GM12872 (cell line): Measurements from ENCODE around the gene SLC6A6.

Experiments
- TF ChIP-seq, protein P1 (sequence below): IDR thresholded peaks from 3 replicates; pipeline ENCODE4 v1.5.1; 2011; ENCODE audit warnings: low read depth, mild to moderate bottlenecking, low read length, moderate library complexity; ENCODE audit not compliant: insufficient read depth

Gene SLC6A6

DNA sequence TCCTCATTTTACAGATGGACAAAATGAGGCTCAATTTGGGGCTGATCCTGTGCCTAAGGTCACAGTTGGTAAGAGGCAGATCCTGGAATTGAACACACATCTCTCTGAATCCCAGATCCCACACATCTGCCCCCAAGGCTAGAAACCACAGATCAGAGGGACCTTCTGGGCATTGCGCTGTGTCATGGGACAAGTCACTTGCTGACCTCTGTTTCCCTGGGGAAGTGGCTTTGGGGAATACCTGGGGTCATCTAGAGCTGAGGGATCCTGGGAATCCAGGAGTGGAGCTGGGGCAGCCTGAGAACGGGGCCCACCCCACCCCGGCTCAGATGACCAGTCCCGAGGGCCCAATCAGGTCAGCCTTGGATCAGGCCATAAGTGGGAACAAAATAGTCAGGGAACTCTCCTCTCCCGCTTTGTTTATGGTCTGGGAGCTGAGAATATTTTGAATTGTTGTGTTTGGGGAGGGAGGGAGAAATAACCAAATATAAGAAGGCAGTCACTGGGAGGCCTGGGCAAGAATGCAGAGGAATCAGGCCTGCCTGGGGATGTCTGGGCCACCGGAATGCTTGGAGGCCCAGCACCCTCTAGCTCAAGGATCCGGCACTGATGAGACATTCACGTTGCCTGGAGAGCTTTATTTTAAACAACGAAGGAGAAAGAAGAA is 8.8 kb upstream of the SLC6A6 start:
- TF ChIP-seq, protein P1, sequence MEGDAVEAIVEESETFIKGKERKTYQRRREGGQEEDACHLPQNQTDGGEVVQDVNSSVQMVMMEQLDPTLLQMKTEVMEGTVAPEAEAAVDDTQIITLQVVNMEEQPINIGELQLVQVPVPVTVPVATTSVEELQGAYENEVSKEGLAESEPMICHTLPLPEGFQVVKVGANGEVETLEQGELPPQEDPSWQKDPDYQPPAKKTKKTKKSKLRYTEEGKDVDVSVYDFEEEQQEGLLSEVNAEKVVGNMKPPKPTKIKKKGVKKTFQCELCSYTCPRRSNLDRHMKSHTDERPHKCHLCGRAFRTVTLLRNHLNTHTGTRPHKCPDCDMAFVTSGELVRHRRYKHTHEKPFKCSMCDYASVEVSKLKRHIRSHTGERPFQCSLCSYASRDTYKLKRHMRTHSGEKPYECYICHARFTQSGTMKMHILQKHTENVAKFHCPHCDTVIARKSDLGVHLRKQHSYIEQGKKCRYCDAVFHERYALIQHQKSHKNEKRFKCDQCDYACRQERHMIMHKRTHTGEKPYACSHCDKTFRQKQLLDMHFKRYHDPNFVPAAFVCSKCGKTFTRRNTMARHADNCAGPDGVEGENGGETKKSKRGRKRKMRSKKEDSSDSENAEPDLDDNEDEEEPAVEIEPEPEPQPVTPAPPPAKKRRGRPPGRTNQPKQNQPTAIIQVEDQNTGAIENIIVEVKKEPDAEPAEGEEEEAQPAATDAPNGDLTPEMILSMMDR, result no peak

DNA sequence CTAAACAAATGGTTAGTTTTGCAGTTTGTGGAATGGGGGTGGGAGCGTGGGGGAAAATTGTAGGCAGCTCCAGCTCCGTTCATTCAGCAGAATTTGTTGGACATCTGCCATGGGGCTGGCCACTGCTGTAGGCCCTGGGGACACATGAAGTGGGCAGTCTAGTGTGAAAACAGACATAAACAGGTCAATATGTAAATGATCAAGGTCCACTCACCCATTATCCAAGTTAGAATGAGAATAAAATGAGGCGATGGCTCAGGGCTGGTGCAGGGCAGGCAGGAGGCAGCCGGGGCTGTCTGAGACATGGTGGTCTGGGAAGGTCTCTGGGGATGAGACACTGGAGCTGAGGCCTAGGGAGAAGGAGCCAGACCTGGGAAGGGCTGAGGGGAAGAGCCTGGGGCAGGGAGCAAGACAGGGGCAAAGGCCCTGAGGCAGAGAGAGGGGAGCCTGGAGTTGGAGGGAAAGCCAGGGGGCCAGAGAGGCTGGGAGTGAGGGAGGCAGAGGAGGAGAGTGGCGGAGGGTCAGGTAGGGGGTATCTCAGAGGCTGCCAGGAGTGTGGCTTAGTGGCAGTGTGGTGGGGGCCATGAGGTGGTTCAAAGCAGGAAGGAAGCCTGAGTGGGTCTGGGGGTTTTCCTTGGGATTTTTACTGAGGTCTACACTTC is 6.2 kb upstream of the SLC6A6 start:
- TF ChIP-seq, protein P1, result no peak

DNA sequence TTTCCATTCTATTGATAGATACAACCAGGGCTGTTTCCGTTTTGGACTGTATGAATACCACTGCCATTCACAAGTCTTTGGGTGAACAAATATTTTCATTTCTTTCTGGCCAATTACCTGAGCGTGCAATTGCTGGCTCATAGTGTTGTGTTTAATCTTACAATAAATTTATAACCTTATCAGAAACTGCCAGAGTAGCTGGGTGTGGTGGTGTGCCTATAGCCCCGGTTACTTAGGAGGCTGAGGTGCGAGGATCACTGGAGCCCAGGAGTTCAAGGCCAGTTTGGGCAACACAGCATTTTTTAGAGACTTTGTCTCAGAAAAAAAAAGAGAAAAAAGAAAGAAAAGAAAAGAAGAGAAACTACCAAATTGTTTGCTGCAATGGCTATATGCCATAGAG is 5.4 kb upstream of the SLC6A6 start:
- TF ChIP-seq, protein P1, result no peak

DNA sequence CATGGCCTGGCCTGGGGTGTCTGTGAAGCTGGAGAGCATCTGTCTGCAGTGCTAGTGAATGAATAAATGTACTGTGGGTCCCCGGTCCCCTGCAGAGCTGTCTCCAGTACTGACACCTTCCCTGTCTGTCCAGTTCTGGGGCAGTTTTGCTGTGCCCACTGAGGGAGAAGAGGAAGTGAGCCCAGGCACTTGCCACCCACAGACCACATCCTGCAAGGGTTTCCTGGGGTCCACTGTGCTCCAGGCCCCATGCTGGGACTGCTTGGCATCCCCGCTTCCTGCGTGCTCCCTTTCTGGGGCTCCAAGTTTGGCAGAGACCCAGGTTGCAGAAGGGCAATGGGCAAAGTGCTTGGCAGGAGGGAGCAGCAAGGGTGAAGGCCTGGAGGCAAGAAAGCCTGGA is 4.9 kb upstream of the SLC6A6 start:
- TF ChIP-seq, protein P1, result no peak

DNA sequence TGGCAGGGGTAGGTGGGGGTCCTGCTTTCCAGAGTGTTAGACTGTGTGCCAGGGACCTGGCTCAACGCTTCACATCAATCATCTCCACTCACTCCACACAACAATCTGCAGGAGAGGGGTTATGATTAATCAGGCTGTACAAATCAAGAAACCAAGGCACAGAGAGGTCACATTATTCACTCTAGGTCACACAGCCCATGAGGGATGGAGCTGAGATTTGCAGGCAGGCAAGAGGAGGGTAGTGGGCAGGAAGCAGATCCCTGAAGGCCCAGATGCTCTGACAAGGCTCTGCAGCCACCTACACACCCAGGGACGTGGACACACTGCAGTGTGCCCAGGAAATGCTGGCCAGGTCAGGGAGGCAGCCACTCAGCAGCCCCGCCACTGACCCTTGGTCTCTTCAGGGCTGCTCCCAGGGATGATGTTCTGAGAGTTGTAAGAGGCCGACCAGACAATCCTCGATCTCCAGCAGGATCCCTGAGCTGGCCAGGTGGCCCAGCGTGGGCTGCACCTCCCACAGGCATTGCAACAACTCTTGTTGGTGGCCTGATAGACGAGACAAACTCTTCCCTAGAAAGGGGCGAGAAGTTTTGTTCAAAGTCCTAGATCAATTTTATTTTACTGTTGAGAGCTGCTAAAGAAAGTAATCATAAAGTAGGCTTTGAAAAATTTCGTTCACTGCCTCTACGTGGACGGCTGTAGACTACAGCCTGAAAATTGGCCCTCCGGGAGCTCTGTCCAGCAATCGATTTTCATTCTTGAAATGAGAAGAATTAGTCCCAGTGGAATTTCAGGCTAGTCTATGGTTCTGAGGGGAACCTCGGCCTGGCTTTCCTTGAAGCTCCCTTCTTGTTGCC is 4.2 kb upstream of the SLC6A6 start:
- TF ChIP-seq, protein P1, result no peak

DNA sequence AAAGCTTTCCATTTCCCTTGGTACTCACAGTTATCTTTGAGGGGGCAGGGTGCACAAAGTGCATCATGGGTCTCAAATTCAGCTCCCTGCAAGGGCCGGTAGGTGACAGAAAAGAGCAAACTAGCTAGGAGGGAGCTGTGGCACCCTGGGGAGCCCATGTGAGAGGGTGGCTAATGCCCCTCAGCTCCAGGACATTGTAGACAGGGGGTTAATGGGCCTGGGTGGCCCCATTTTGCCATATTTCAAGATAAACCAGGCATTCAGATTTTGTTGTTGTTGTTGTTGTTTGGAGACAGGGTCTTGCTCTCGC is 3.7 kb upstream of the SLC6A6 start:
- TF ChIP-seq, protein P1, result no peak

DNA sequence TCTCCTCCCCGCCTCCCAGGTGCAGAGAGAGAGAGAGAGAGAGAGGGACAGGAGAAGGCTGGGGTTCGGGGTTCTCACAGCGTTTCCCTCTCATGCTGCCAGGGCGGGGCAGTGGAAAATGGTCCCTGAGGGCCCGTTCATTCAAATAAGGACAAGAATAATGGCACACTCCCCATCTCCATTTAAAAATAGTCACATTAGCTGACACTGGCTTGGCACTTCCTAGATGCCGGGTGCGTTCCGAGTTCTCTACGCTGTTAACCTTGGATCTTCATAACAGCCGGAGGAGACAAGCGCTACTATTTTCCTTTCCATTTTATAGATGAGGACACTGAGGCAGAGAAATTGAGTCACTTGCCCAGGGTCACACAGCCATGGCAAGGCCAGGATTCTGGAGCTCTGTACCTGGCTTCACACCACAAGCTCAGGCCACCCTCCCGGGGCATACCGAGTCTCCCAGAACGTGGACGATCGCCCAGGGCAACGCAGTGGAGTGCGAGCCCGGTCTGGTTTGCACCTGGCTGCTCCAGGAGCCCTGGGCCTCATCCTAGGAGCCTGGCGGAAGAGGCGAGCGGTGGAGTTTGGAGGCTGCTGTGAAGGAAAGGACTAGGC is 608 bp upstream of the SLC6A6 start:
- TF ChIP-seq, protein P1, result no peak
